GM12891 (cell line): Measurements from ENCODE around the gene RAB11FIP2.

Experiments used
- PAX5 ChIP-seq: IDR thresholded peaks from 2 replicates; pipeline ENCODE4 v1.6.1; 2011; ENCODE audit warnings: low read length, moderate library complexity, mild to moderate bottlenecking; ENCODE audit not compliant: insufficient read depth, severe bottlenecking
- POLR2A ChIP-seq: IDR thresholded peaks from 2 replicates; pipeline ENCODE4 v1.6.1; 2011; ENCODE audit warnings: low read depth, low read length, control low read depth
- POLR2AphosphoS5 ChIP-seq: IDR thresholded peaks from 2 replicates; pipeline ENCODE4 v1.6.1; 2011; ENCODE audit warnings: low read depth, low read length, control low read depth
- SPI1 ChIP-seq: IDR thresholded peaks from 2 replicates; pipeline ENCODE4 v1.6.1; 2011; ENCODE audit warnings: low read depth, low read length, control low read depth
- TAF1 ChIP-seq: IDR thresholded peaks from 2 replicates; pipeline ENCODE4 v1.6.1; 2011; ENCODE audit warnings: low read depth, low read length, control low read depth

- TF ChIP-seq POLR2AphosphoS5 (no peak), POLR2A (no peak), SPI1 (no peak), TAF1 (no peak), PAX5 (no peak)
Measured at GRCh38 chr10:118028619-118029018, 18.1 kb downstream of the RAB11FIP2 start.
